IMR-90 (cell line): ENCODE results near the gene CA7.

Experiments
- BHLHE40 ChIP-seq: fragments of 150-350 bp; IDR thresholded peaks from 2 replicates; pipeline ENCODE4 v1.6.1; 2016; ENCODE audit warnings: mild to moderate bottlenecking, low read depth, low read length
- CEBPB ChIP-seq: IDR thresholded peaks from 2 replicates; pipeline ENCODE4 v1.6.1; 2012; ENCODE audit warnings: low read depth, low read length, improper control_type of control experiment
- POLR2A ChIP-seq: IDR thresholded peaks from 2 replicates; pipeline ENCODE4 v1.6.1; 2012; ENCODE audit warnings: mild to moderate bottlenecking, low read depth, low read length
- RCOR1 ChIP-seq: IDR thresholded peaks from 2 replicates; pipeline ENCODE4 v1.6.1; 2012; ENCODE audit warnings: mild to moderate bottlenecking, low read length, improper control_type of control experiment; ENCODE audit not compliant: insufficient replicate concordance
- SMC3 ChIP-seq: fragments of 150-350 bp; IDR thresholded peaks from 2 replicates; pipeline ENCODE4 v1.6.1; 2016; ENCODE audit warnings: low read depth, mild to moderate bottlenecking, antibody characterized with exemption, low read length, moderate library complexity
- TF ChIP-seq, protein P1 (sequence below): fragments of 150-350 bp; IDR thresholded peaks from 2 replicates; pipeline ENCODE4 v1.6.1; 2016; ENCODE audit warnings: low read depth, mild to moderate bottlenecking, low read length, moderate library complexity, borderline replicate concordance
- TF ChIP-seq, protein P2 (sequence below): conservative IDR thresholded peaks from 2 replicates; pipeline ENCODE4 v1.5.1; 2012; ENCODE audit warnings: mild to moderate bottlenecking, low read depth, low read length, improper control_type of control experiment

DNA sequence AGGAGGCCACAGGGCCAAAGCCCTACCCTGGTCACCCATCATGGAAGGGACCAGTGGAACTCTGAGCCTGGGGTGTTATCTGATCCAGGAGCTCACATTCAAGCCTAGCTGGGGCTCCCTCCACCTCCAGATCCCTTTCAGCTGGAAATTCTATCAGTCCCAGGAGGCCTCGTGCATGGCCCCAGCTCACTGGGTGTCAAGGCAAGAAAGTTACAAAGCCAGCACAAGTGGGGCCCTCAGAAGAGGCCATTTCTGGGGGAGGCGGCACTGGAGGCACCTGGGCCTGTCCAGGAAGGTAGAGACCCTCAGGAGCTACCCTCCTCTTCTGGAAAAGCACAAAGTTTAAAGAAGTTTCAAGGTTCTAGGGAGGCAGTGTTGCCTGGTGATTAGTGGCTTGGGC lies 4.8 kb downstream of the CA7 start:
- TF ChIP-seq, protein P1, sequence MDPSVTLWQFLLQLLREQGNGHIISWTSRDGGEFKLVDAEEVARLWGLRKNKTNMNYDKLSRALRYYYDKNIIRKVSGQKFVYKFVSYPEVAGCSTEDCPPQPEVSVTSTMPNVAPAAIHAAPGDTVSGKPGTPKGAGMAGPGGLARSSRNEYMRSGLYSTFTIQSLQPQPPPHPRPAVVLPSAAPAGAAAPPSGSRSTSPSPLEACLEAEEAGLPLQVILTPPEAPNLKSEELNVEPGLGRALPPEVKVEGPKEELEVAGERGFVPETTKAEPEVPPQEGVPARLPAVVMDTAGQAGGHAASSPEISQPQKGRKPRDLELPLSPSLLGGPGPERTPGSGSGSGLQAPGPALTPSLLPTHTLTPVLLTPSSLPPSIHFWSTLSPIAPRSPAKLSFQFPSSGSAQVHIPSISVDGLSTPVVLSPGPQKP: no peak
- TF ChIP-seq POLR2A (no peak), RCOR1 (no peak), CEBPB (no peak), BHLHE40 (no peak), SMC3 (no peak)
- TF ChIP-seq, protein P2, sequence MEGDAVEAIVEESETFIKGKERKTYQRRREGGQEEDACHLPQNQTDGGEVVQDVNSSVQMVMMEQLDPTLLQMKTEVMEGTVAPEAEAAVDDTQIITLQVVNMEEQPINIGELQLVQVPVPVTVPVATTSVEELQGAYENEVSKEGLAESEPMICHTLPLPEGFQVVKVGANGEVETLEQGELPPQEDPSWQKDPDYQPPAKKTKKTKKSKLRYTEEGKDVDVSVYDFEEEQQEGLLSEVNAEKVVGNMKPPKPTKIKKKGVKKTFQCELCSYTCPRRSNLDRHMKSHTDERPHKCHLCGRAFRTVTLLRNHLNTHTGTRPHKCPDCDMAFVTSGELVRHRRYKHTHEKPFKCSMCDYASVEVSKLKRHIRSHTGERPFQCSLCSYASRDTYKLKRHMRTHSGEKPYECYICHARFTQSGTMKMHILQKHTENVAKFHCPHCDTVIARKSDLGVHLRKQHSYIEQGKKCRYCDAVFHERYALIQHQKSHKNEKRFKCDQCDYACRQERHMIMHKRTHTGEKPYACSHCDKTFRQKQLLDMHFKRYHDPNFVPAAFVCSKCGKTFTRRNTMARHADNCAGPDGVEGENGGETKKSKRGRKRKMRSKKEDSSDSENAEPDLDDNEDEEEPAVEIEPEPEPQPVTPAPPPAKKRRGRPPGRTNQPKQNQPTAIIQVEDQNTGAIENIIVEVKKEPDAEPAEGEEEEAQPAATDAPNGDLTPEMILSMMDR: no peak
